ENCODE results near the gene CPNE4. TPM values are rescaled to one million over a fixed set of nuclear protein-coding genes. Genes with fewer than 3 reads are reported as not detected.

The CPNE4 gene
- total RNA-seq, 1 experiment from 2014 or later, result 0.41 TPM

DNA sequence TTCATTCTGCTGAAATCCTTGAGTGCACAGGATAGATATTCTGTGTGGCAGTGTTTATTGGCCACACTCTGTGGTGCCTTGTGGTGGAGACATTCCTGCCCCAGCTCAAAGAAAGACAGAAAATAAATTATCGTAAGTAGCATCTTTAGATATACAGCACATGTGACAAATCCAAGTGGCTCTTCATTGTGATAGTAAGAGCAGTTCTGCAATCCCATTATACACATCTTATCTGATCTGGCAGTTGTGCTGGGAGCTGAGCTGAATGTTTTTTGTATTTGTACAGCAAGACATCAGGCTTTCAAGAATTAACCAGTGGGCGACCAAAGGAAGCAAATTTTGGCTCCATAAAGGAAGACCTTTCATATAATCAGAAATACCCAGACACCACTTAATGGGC, 296.7 kb downstream of the CPNE4 start:
- POLR2A ChIA-PET, result no interaction called here
- Mint-ChIP-seq H3K4me3 (ENCODE audit: unreplicated experiment) (no peak overlapping the region), H3K27ac (ENCODE audit: unreplicated experiment) (no peak overlapping the region), H3K27me3 (ENCODE audit: insufficient read depth, unreplicated experiment) (peaks cover 10% of the 10 kb centered on the region), H3K4me1 (ENCODE audit: low read depth, unreplicated experiment) (no peaks in the 10 kb centered on the region), H3K36me3 (ENCODE audit: insufficient read depth, unreplicated experiment) (no peaks in the 10 kb centered on the region), H3K9me3 (ENCODE audit: unreplicated experiment) (no peaks in the 10 kb centered on the region)
- CTCF ChIA-PET, result no interaction called here
- DNase-seq, result no peak
- TF ChIP-seq, protein P1, sequence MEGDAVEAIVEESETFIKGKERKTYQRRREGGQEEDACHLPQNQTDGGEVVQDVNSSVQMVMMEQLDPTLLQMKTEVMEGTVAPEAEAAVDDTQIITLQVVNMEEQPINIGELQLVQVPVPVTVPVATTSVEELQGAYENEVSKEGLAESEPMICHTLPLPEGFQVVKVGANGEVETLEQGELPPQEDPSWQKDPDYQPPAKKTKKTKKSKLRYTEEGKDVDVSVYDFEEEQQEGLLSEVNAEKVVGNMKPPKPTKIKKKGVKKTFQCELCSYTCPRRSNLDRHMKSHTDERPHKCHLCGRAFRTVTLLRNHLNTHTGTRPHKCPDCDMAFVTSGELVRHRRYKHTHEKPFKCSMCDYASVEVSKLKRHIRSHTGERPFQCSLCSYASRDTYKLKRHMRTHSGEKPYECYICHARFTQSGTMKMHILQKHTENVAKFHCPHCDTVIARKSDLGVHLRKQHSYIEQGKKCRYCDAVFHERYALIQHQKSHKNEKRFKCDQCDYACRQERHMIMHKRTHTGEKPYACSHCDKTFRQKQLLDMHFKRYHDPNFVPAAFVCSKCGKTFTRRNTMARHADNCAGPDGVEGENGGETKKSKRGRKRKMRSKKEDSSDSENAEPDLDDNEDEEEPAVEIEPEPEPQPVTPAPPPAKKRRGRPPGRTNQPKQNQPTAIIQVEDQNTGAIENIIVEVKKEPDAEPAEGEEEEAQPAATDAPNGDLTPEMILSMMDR (IDR thresholded peaks at IDR 0.05; ENCODE audit: insufficient read depth in 1 of 2, low read depth in 1 of 2, low read length in 1 of 2, severe bottlenecking in 1 of 2, unreplicated experiment in 1 of 2), result no peak
- intact Hi-C loops (cut with micrococcal nuclease; ENCODE audit: unreplicated experiment), result no loop called here
- Histone ChIP-seq H3K4me1 (no peaks in the 10 kb centered on the region), H3K27me3 (replicated peaks; ENCODE audit: control insufficient read depth, insufficient read depth, low read length) (no peaks in the 10 kb centered on the region), H3K36me3 (ENCODE audit: control insufficient read depth, insufficient read depth, low read length) (no peaks in the 10 kb centered on the region), H3K9me3 (no peaks in the 10 kb centered on the region), H3K4me3 (ENCODE audit: low read depth, low read length) (no peak overlapping the region)
- BruUV-seq (replicated peaks), result no TSS peak

DNA sequence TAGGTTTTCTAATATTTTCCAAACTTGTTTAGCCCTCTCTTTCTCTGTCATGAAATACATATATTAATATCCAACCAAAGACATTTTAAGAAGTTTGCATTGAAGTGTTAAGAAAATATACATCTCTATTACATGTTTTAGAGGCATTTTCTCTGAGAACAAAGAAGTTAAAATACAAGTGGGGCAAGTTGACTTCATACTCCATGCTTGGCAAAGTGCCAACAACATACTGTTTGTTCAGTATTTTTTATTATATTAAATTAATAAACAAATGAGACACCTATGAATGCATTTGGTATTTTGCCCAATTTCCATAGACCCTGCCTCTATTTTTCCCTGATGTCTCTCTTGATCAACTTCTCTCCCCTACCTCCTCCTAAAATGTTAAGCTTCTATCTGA, 299.3 kb downstream of the CPNE4 start:
- H3K27me3 ChIP-seq (replicated peaks; ENCODE audit: control insufficient read depth, insufficient read depth, low read length), result no peaks in the 10 kb centered on the region; the same call in 1 of the 2 replicates
- peaks cover 10% of the 10 kb centered on the region for H3K27me3 Mint-ChIP-seq (ENCODE audit: insufficient read depth, unreplicated experiment)
- H3K4me1 ChIP-seq, result no peaks in the 10 kb centered on the region
- TF ChIP-seq, protein P1 (IDR thresholded peaks at IDR 0.05; ENCODE audit: insufficient read depth in 1 of 2, low read depth in 1 of 2, low read length in 1 of 2, severe bottlenecking in 1 of 2, unreplicated experiment in 1 of 2), result no peak
- ChIA-PET CTCF (no interaction called here), POLR2A (no interaction called here)
- DNase-seq, result no peak
- intact Hi-C loops (cut with micrococcal nuclease; ENCODE audit: unreplicated experiment), result no loop called here
- H3K4me3 Mint-ChIP-seq (ENCODE audit: unreplicated experiment), result no peak overlapping the region
- H3K9me3 ChIP-seq, result no peaks in the 10 kb centered on the region
- no peaks in the 10 kb centered on the region for H3K36me3 Mint-ChIP-seq (ENCODE audit: insufficient read depth, unreplicated experiment)
- H3K4me3 ChIP-seq (ENCODE audit: low read depth, low read length), result no peak overlapping the region
- H3K36me3 ChIP-seq (ENCODE audit: control insufficient read depth, insufficient read depth, low read length), result no peaks in the 10 kb centered on the region
- no TSS peak for BruUV-seq (replicated peaks)
- H3K9me3 Mint-ChIP-seq (ENCODE audit: unreplicated experiment), result no peaks in the 10 kb centered on the region
- H3K4me1 Mint-ChIP-seq (ENCODE audit: low read depth, unreplicated experiment), result no peaks in the 10 kb centered on the region
- no peak overlapping the region for H3K27ac Mint-ChIP-seq (ENCODE audit: unreplicated experiment)

DNA sequence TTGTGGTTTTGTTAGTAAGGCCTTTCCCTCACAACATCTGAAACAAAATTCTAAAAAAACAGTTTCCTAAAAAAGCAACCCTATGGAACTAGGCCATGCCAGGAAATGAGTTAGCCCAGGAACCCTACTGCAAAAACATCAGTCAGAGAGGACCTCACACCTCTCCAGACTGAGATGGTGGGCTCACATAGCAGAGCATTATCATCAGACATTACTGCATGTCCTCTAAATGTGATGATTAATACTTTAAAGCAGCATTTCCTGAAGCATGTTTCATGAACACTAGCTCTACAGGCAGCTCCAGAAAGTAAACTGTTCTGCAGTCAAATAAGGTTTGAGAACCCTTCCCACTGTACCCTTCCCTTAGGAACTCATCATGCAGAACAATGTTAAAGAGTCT, 299.7 kb downstream of the CPNE4 start:
- Mint-ChIP-seq H3K27ac (ENCODE audit: unreplicated experiment) (no peak overlapping the region), H3K4me3 (ENCODE audit: unreplicated experiment) (no peak overlapping the region), H3K4me1 (ENCODE audit: low read depth, unreplicated experiment) (no peaks in the 10 kb centered on the region), H3K9me3 (ENCODE audit: unreplicated experiment) (no peaks in the 10 kb centered on the region), H3K27me3 (ENCODE audit: insufficient read depth, unreplicated experiment) (peaks cover 7% of the 10 kb centered on the region), H3K36me3 (ENCODE audit: insufficient read depth, unreplicated experiment) (no peaks in the 10 kb centered on the region)
- POLR2A ChIA-PET, result no interaction called here
- TF ChIP-seq, protein P1 (IDR thresholded peaks at IDR 0.05; ENCODE audit: insufficient read depth in 1 of 2, low read depth in 1 of 2, low read length in 1 of 2, severe bottlenecking in 1 of 2, unreplicated experiment in 1 of 2), result no peak
- H3K9me3 ChIP-seq, result no peaks in the 10 kb centered on the region
- no peaks in the 10 kb centered on the region for H3K36me3 ChIP-seq (ENCODE audit: control insufficient read depth, insufficient read depth, low read length)
- H3K4me1 ChIP-seq, result no peaks in the 10 kb centered on the region
- H3K4me3 ChIP-seq (ENCODE audit: low read depth, low read length), result no peak overlapping the region
- intact Hi-C loops (cut with micrococcal nuclease; ENCODE audit: unreplicated experiment), result no loop called here
- CTCF ChIA-PET, result no interaction called here
- H3K27me3 ChIP-seq (replicated peaks; ENCODE audit: control insufficient read depth, insufficient read depth, low read length), result no peaks in the 10 kb centered on the region; the same call in 1 of the 2 replicates
- DNase-seq, result no peak
- BruUV-seq (replicated peaks), result no TSS peak
